22Rv1 (cell line): ENCODE data around the gene AADACL4.

Experiments
- ZFX ChIP-seq: fragments of 450-650 bp; IDR thresholded peaks from 2 replicates; pipeline ENCODE4 v1.6.1; 2017; ENCODE audit warnings: antibody characterized with exemption, borderline replicate concordance
- TF ChIP-seq, protein P1 (sequence below): fragments of 450-650 bp; IDR thresholded peaks from 2 replicates; pipeline ENCODE4 v1.5.1; 2017; ENCODE audit warnings: mild to moderate bottlenecking

DNA sequence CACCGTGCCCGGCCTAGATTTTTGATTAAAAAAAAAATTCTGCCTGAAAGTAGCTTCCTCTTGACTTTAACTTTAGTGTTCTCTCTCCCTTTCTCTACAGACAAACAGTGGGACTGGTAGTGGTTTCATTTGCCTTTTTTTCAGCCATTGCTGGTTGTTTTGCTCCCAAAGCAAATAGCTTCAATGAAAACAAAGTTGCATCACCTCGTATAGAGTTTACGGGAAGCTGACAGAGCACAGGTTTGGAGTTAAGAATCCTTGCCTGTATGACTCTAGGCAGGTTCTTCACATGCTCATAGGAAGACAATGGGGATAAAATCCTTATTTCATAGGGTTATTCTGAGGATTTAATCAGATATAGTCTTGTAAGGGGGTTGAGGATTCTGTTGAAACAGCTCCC lies 21.6 kb downstream of the AADACL4 start:
- TF ChIP-seq, protein P1, sequence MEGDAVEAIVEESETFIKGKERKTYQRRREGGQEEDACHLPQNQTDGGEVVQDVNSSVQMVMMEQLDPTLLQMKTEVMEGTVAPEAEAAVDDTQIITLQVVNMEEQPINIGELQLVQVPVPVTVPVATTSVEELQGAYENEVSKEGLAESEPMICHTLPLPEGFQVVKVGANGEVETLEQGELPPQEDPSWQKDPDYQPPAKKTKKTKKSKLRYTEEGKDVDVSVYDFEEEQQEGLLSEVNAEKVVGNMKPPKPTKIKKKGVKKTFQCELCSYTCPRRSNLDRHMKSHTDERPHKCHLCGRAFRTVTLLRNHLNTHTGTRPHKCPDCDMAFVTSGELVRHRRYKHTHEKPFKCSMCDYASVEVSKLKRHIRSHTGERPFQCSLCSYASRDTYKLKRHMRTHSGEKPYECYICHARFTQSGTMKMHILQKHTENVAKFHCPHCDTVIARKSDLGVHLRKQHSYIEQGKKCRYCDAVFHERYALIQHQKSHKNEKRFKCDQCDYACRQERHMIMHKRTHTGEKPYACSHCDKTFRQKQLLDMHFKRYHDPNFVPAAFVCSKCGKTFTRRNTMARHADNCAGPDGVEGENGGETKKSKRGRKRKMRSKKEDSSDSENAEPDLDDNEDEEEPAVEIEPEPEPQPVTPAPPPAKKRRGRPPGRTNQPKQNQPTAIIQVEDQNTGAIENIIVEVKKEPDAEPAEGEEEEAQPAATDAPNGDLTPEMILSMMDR: no peak
- TF ChIP-seq ZFX: no peak
